IPS-18a (cell line): Measurements from ENCODE around the gene ANKRD31.
"Not testable (repeated sequence)": the region's sequence is repeated elsewhere in the genome, so short reads cannot be mapped to it uniquely, and the experiment has no call there.

ENCODE experiments used
- H3K27ac ChIP-seq: one replicate; pipeline ENCODE4 v1.5.1; 2013; ENCODE audit warnings: low read length
- H3K27me3 ChIP-seq: one replicate; pipeline ENCODE4 v1.6.1; 2013; ENCODE audit warnings: mild to moderate bottlenecking, low read length; ENCODE audit not compliant: control insufficient read depth, insufficient read depth
- H3K36me3 ChIP-seq: one replicate; pipeline ENCODE4 v1.6.1; 2013; ENCODE audit warnings: low read depth, low read length; ENCODE audit not compliant: control insufficient read depth
- H3K4me1 ChIP-seq: one replicate; pipeline ENCODE4 v1.6.1; 2013; ENCODE audit warnings: low read depth, low read length; ENCODE audit not compliant: control insufficient read depth
- H3K4me3 ChIP-seq: one replicate; pipeline ENCODE4 v1.5.1; 2013; ENCODE audit warnings: low read length
- H3K9ac ChIP-seq: one replicate; pipeline ENCODE4 v1.6.1; 2013; ENCODE audit warnings: mild to moderate bottlenecking, low read length, moderate library complexity
- H3K9me3 ChIP-seq: one replicate; pipeline ENCODE4 v1.6.1; 2013; ENCODE audit warnings: low read depth, low read length; ENCODE audit not compliant: control insufficient read depth

Gene ANKRD31

GRCh38 chr5:75189353-75189752, 47.3 kb downstream of the ANKRD31 start:
- H3K27me3 ChIP-seq = no peaks in the 10 kb centered on the region
- H3K9ac ChIP-seq = no peak overlapping the region
- H3K4me1 ChIP-seq = no peaks in the 10 kb centered on the region
- no peak overlapping the region for H3K4me3 ChIP-seq
- H3K27ac ChIP-seq = no peak overlapping the region
- no peaks in the 10 kb centered on the region for H3K9me3 ChIP-seq
- no peaks in the 10 kb centered on the region for H3K36me3 ChIP-seq

GRCh38 chr5:75185763-75186162, 50.9 kb downstream of the ANKRD31 start:
- no peaks in the 10 kb centered on the region for H3K9me3 ChIP-seq
- no peak overlapping the region for H3K4me3 ChIP-seq
- H3K36me3 ChIP-seq = no peaks in the 10 kb centered on the region
- H3K27me3 ChIP-seq = no peaks in the 10 kb centered on the region
- no peaks in the 10 kb centered on the region for H3K4me1 ChIP-seq
- H3K27ac ChIP-seq = no peak overlapping the region
- no peak overlapping the region for H3K9ac ChIP-seq

GRCh38 chr5:75176009-75176408, 60.7 kb downstream of the ANKRD31 start:
- not testable (repeated sequence) for H3K27me3 ChIP-seq, H3K27ac ChIP-seq, H3K36me3 ChIP-seq, H3K9ac ChIP-seq, H3K9me3 ChIP-seq, H3K4me3 ChIP-seq, H3K4me1 ChIP-seq

DNA sequence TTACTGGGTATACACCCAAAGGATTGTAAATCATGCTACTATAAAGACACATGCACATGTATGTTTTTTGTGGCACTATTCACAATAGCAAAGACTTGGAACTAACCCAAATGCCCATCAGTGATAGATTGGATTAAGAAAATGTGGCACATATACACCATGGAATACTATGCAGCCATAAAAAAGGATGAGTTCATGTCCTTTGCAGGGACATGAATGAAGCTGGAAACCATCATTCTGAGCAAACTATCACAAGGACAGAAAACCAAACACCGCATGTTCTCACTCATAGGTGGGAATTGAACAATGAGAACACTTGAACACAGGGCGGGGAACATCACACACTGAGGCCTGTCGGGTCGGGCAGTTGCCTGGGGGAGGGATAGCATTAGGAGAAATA, 61.8 kb downstream of the ANKRD31 start:
- not testable (repeated sequence) for H3K4me3 ChIP-seq, H3K9ac ChIP-seq, H3K27ac ChIP-seq, H3K9me3 ChIP-seq, H3K27me3 ChIP-seq, H3K4me1 ChIP-seq, H3K36me3 ChIP-seq

DNA sequence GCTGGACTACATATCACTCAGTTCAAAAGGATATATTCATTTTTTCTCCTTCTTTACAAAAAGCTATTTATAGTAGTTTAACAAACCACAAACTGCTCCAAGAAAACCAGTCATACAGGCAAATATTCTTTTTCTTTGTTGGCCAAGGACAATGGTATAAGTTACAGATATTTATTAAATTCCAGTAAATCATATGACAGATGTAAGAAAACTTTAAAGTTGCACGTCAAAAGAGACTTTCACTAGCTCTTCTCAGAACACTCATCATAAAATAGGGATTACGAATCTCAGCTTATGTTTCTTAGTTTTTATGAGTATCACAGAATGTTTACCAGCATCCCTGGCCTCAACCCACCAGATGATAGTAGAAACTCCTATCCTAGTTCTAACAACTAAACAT, 67.2 kb downstream of the ANKRD31 start:
- Histone ChIP-seq H3K4me1 (no peaks in the 10 kb centered on the region), H3K4me3 (no peak overlapping the region), H3K36me3 (no peaks in the 10 kb centered on the region), H3K27ac (no peak overlapping the region), H3K9ac (no peak overlapping the region), H3K27me3 (no peaks in the 10 kb centered on the region), H3K9me3 (no peaks in the 10 kb centered on the region)

DNA sequence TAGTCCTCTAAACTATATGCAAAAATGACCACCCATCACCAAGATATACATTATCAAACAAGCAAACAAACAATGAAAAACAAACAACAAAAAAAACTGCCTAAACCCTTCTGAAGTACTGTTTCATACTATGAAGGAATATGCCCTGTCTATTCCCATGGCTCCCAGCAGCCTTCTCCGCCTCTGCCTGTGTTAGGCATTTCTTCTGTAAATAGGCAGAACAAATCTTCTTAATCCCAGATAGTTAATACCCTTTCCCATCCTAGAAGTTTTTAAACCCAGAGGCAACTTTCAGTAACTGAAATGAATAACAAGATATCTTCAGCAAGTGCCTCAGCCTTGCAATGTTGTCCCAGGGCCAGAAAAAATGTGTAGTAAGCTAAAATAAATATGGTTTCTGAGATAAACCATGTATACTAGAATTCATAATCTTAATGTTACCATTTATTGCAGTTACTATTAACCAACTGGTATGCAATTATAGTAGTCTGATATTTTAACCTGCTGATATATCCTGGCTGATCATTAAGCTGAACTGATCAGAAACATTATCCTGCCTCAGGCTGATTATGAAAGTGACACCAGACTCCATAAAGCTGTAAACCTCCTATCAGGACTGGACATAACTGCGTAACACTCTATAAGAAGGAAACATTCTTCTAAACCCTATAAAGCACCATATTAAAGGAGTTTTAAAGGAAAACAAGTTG, 68.5 kb downstream of the ANKRD31 start:
- H3K9ac ChIP-seq = no peak overlapping the region
- H3K27me3 ChIP-seq = no peaks in the 10 kb centered on the region
- H3K4me3 ChIP-seq = no peak overlapping the region
- H3K36me3 ChIP-seq = no peaks in the 10 kb centered on the region
- H3K4me1 ChIP-seq = no peaks in the 10 kb centered on the region
- no peak overlapping the region for H3K27ac ChIP-seq
- H3K9me3 ChIP-seq = no peaks in the 10 kb centered on the region

- no peaks in the 10 kb centered on the region for H3K4me1 ChIP-seq
- no peaks in the 10 kb centered on the region for H3K27me3 ChIP-seq
- H3K9ac ChIP-seq = no peak overlapping the region
- H3K4me3 ChIP-seq = no peak overlapping the region
- no peaks in the 10 kb centered on the region for H3K36me3 ChIP-seq
- H3K9me3 ChIP-seq = no peaks in the 10 kb centered on the region
- no peak overlapping the region for H3K27ac ChIP-seq
Observed at GRCh38 chr5:75167345-75167744, 69.3 kb downstream of the ANKRD31 start.

GRCh38 chr5:75161508-75161907, 75.2 kb downstream of the ANKRD31 start:
- H3K9me3 ChIP-seq, H3K4me1 ChIP-seq: not testable (repeated sequence)

GRCh38 chr5:75156585-75156984, 80.1 kb downstream of the ANKRD31 start:
- H3K9ac ChIP-seq = no peak overlapping the region
- no peaks in the 10 kb centered on the region for H3K36me3 ChIP-seq
- H3K9me3 ChIP-seq = no peaks in the 10 kb centered on the region
- no peaks in the 10 kb centered on the region for H3K27me3 ChIP-seq
- no peaks in the 10 kb centered on the region for H3K4me1 ChIP-seq
- H3K4me3 ChIP-seq = no peak overlapping the region
- H3K27ac ChIP-seq = no peak overlapping the region

More at GRCh38 chr5:75161508-75161907, 75.2 kb downstream of the ANKRD31 start:
- not testable (repeated sequence) for H3K9ac ChIP-seq, H3K27ac ChIP-seq, H3K4me3 ChIP-seq, H3K27me3 ChIP-seq, H3K36me3 ChIP-seq

DNA sequence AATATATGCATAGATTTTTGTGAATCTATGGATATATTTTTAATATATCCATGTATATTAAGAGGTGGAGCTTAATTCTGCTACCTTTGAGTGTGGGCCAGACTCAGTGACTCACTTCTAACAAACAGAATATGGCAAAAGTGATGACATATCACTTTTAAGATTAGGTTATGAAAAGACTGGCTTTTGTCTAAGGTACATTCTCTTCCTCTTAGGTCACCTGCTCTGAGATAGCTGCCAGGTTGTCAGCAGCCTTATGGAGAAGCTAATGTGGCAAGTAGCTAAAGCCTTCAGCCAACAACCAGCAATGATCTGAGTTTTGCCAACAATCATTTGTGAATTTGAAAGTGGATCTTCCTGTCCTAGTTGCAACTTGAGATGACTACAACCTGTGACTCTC, 83.8 kb downstream of the ANKRD31 start:
- H3K27me3 ChIP-seq = no peaks in the 10 kb centered on the region
- H3K36me3 ChIP-seq = no peaks in the 10 kb centered on the region
- no peaks in the 10 kb centered on the region for H3K9me3 ChIP-seq
- no peak overlapping the region for H3K9ac ChIP-seq
- H3K27ac ChIP-seq = no peak overlapping the region
- H3K4me1 ChIP-seq = no peaks in the 10 kb centered on the region
- no peak overlapping the region for H3K4me3 ChIP-seq

DNA sequence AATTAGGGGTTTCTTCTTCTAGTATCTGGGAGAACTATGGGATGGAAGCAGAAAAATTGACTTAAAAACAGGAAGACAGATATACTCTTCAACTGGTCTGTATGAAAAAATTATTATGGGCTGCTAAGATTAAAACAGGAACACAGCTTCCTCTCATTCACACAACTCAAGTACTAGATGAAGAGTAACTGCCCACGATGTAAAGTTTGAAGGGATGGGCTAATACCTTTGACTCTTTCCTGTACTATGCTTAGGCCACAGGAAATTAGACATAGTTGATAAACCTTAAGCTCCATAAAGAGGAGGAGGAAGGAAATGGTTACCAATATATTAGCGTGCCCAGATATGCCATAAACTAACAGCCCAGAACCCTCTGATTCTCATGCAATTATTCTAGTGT, 88.6 kb downstream of the ANKRD31 start:
- H3K36me3 ChIP-seq = no peaks in the 10 kb centered on the region
- H3K4me1 ChIP-seq = peaks cover 6% of the 10 kb centered on the region
- no peak overlapping the region for H3K27ac ChIP-seq
- H3K9ac ChIP-seq = no peak overlapping the region
- H3K27me3 ChIP-seq = no peaks in the 10 kb centered on the region
- no peaks in the 10 kb centered on the region for H3K9me3 ChIP-seq
- H3K4me3 ChIP-seq = no peak overlapping the region

DNA sequence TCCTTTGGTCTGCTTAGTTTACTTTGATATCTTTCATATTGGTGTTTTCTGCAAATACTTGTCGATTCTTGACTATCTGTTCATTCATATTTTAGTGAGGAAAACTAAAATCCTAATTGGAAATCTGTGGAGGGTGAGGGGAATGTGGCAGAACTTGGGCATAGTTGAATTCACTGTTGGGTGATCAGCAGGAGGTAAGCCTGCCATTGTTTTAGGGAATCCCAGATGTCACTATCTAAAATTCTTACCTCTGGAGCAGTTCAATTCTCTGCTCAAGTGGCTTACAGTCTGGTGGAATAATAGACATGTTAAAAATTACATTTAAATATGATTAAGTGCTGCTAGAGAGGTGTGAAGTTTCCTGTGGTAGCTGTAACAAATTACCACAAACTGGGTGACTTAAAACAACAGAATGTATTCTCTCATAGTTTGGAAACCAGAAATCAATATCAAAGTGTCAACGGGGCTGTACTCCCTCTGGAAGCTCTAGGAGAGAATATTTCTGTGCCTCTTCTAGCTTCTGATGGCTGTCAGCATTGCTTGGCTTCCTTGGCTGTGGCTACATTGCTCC, 94.0 kb downstream of the ANKRD31 start:
- Histone ChIP-seq H3K4me3 (peak overlapping the region; percentile 9), H3K4me1 (peaks cover 21% of the 10 kb centered on the region), H3K27me3 (no peaks in the 10 kb centered on the region), H3K36me3 (no peaks in the 10 kb centered on the region), H3K9ac (no peak overlapping the region), H3K27ac (no peak overlapping the region), H3K9me3 (no peaks in the 10 kb centered on the region)
